ENCODE measurements around the gene ATP12A.
"Not testable (repeated sequence)": the region's sequence is repeated elsewhere in the genome, so short reads cannot be mapped to it uniquely, and the experiment has no call there.

The ATP12A gene

DNA sequence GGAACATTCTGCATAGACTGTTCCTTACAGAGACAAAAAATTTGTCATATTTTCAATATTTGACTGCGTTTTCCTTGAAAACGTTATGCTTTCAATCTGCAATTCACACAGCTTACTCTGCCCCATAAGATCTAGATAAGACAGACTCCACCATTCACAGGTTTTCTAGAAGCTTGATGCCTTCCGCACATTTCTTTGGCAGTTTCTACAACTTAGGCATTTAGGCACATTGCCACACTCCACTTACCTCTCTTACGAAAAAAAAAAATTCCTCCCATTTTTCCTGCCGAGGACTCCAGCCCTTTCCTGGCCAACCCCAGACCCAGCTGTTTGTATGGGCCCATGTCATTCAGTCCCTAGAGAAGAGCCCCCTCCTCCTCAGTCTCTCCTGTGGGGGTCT, 11.2 kb downstream of the ATP12A start:
- DNase-seq: no peak

DNA sequence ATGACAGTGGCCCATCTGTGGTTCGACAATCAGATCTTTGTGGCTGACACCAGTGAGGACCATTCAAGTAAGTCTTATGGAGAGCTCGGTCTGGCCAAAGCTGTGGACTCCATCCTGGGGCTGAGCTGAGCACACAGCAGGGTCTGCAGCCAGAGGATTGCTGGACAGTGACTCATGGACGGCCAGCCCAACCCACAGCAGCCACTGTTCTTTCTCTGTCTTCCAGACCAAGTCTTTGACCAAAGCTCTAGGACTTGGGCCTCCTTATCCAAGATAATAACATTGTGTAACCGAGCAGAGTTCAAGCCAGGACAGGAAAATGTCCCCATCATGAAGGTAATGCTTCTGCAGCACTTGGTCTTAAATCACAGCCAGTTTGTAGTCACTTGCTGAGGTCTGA, 12.4 kb downstream of the ATP12A start:
- DNase-seq: no peak

DNA sequence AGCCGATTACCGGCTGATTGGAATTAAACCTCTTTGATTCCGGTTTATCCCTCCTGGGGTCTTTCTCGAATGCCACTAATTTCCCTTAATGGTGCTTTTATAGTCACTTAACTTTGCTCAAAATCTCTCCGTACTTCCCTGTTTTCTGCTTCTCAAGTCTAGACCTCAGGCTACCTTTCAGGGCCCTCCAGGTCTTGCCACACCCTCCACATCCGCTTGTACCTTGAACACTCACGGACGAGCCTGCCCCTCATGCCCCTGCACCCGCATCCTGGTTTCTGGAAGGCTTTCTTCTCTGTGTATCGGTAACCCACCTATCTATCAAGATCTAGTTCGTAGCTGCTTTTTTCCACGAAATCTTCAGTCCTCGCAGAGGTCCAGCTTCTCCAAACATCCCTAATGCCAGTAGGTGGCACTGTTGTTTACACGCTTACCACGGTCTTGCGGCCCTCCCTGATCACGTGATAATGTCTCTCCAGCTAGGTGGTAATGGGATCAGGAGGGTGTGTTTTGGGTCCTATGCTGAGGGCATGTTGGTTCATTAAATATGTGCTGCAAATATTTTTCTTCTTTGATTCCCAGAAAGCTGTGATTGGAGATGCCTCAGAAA, 13.8 kb downstream of the ATP12A start:
- DNase-seq: peak; percentile 48

DNA sequence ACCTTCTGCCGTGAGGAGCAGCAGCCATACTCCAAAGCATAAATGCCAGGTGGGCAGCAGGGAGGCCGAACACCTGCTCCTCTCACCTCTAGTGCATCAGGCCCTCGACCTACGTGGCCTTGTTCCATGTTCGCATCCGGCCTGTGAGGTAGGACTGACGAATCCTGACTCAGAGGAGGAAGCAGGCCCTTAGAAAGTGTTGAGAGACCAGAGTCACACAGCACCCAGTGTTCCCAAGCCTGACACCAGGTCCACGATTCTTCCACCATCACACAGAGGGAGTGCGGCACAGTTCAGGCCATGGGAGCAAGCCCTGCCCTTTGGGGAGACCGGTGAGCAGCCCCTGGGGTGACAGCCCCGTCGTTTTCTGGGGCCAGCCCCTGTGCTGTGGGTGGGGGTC, 14.7 kb downstream of the ATP12A start:
- DNase-seq: no peak

DNA sequence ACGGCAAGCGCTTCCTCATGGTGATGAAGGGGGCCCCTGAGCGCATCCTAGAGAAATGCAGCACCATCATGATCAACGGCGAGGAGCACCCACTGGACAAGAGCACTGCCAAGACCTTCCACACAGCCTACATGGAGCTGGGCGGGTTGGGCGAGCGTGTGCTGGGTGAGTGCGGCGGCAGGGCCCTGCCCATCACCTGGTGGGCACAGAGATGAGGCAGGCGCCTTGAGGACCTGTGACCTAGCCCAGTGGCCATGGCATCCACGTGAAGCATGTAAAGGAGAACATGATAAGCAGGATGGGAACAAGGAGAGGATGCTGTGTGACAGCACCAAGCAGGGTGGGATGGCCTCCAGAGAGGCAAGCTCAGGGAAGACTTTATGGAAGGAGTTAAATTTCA, 18.5 kb downstream of the ATP12A start:
- DNase-seq: no peak

DNA sequence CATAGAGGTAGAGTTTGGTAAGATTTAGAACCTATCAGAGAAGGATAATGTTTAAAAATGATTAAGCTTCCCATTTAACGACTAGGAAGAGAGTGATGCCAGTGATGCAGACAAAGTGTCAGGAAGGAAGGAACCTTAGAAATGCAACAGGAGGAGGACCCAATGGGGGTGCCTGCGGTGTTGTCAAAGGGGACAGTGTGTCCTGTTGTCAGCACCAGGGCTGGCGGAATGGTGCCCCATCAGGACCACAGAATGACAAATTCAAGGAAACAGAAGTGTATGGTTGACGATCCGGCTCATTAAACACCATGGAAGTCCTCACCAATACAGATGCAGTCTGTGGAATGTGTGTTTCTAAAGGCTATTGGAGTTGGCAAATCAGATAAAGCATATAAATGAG, 19.3 kb downstream of the ATP12A start:
- DNase-seq: no peak

DNA sequence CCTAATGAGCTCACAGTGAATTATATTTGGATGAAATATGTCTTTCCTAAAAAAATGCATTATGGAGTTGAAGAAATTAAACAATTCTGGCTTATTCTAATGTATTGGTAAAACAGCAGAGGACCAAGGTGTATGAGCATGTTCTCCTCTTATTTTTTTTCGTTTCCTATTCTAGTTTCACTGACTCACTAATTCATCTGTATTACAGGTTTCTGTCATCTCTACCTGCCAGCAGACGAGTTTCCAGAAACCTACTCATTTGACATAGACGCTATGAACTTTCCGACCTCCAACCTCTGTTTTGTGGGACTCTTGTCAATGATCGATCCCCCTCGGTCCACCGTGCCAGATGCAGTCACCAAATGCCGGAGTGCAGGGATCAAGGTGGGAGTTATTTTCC, 20.3 kb downstream of the ATP12A start:
- DNase-seq: no peak

DNA sequence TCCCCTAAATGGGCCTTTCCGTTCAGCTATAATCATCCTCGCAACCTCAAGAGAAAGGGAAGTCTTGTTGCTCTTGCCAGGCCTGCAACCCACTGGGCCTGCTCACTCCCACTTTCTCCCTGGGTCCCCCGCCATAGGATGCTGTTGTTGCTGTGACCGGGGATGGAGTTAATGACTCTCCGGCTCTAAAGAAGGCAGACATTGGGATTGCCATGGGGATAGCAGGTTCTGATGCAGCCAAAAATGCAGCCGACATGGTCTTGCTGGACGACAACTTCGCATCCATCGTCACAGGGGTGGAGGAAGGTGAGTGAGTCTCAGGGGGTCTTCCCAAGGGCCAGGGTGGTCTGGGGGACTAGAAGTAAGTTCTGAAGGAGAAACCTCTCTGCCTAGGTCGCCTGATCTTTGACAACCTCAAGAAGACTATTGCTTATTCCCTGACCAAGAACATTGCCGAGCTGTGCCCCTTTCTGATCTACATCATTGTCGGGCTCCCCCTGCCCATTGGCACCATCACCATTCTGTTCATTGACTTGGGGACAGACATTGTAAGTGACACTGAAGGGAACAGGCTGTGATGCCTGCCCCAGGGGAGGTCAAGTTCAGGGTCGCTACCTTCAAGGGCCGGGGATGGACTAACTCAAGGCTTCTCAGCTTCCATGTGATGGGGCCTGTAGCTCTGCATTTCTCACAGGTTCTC, 26.8 kb downstream of the ATP12A start:
- DNase-seq: no peak

DNA sequence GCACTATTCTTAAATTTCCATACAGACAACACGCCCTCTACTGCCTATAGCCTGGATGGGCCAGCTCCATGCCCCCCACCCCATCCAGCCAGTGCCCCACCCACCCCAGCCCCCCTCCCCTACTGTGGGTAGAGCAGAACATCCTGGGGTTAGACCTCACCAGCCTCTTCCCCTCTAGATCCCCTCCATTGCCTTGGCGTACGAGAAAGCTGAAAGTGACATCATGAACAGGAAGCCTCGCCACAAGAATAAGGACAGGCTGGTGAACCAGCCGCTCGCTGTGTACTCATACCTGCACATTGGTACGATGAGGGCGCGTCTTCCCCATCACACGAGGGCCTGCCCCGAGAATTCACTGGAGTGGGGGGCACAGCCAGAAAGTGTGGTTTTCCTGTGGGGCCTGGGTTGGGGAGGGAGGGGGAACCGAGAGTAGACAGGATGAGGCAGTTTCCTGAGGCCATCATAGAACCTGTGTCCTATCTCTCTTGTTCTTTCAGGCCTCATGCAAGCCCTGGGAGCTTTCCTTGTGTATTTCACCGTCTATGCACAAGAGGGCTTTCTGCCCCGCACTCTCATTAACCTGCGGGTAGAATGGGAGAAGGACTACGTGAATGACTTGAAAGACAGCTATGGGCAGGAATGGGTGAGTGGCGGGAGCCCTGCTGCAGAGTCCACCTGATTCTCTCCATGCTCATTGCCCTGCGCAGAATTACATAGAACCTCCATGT, 29.1 kb downstream of the ATP12A start:
- no peak for DNase-seq

DNA sequence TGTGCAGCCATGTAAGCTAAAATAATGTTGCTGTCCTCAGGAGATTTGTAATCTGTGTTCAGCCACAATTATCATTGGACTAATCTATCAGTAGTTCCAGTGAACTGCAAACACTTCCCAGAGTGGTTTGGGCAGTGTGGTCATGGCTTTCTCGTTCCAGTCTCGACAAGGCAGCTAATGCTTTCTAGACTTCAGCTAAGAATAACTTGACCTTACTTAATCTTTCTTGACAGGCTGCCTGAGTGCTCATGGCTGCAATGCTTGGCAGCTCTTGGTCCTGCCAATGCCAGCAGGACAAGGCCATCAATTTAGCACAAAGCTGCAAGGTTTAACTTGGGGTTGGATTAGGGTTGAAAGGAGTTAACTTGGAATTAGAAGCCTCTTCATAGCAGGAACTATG, 32.8 kb downstream of the ATP12A start:
- no peak for DNase-seq

DNA sequence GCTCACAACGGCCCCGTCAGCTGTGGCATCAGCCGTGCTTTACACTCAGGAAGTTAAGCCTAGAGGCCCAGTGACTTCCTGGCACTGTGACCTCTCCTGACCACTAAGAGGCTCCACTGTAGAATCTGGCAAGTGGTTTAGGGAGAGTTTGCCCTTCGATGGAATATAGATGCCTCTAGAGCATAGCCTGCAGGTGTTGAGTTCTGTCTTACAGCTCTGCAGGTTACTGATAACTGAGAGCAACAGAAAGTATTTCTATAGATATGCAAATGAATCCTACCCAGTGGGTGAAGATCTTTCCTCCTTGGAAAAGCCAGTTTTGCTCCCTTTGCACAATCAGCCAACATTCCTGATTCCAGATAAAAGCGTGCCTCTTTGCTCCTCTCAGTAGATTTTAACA, 35.8 kb downstream of the ATP12A start:
- no peak for DNase-seq

DNA sequence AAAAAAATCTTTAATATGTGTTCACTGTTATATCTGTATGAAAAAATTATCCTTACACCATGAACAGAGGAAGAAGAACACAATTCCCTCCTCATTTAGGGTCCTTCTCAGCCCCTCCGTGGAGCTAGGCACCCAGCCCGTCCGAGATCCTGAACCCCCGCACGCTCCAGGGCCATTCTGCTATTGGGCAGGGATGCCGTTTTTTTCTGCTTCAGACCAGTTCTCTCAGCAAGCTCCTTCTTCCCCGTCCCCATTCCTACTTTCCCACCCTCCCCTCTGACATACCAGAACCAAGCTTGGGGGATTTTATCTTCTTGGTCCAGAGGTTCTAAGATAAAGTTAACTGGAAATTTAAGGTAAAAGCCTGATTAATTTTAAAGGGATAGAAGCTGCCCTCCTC, 36.2 kb downstream of the ATP12A start:
- DNase-seq: no peak

DNA sequence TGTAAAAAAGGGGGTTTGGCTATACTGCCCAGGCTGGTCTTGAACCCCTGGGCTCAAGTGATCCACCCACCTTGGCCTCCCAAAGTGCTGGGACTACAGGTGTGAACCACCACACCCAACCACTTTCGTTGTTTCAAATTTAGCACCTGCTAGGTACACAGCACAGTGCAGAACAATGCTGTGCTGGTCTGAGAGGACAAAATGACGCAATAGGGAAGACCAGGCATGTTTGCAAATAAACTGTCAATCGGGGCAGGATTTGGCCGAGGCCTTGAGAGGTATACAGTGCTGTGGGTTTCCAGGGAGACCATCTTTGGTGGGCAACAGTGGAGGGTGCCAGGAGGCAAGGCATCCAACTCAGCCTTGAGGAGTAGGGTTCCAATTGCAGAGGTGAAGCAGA, 37.0 kb downstream of the ATP12A start:
- DNase-seq: no peak

DNA sequence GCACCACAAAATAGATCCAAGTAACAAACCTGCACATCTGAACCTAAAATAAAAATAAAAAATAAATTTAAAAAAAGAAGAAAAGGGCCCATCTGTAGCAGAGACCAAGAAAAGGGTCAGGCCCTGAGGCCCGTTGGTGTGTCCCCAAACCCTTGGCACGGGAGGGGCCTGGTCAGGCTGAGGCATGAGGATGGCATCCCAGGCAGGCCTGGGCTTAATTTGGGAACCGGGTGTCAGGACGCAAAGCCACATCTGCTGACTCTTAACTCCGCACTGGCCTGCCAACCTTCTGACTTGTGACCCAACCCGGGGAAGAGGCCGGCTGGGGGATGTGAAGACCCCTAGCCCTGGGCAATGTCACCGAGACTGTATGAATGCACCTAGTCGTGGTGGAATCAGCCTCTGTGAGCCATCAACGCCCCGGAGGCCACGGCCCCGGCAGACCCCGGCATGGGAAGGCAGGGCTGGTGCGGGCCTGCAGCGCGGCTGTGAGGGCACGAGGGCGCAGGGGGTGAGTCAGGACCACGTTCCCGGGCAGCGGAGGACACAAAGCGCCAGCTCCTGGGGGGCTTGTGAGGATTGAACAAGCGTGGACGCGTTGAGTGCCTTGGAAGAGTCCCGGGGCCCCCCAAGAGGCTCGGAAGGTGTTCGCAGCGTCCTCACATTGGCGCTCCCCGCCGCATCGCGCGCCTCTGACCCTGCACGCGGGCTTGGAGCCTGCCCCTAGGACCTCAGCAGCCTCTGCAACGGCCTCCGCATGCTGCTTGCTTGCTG, 38.2 kb downstream of the ATP12A start:
- DNase-seq: no peak

DNA sequence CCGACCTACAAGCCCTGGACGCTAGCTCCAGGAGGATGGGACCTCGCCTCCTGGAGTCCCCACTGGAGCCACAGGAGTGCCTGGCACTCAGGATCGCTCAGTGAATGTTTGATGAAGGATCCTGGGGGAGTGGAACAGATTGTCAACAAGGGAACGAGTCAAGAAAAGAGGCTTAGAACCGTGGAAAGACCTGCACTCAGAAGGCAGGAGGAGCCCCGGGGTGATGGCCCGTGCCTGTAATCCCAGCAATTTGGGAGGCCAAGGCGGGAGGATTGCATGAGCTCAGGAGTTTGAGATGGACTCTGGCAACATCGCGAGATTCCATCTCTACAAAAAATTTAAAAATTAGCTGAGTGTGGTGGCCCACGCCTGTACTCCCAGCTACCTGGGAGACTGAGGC, 38.9 kb downstream of the ATP12A start:
- DNase-seq: no peak

DNA sequence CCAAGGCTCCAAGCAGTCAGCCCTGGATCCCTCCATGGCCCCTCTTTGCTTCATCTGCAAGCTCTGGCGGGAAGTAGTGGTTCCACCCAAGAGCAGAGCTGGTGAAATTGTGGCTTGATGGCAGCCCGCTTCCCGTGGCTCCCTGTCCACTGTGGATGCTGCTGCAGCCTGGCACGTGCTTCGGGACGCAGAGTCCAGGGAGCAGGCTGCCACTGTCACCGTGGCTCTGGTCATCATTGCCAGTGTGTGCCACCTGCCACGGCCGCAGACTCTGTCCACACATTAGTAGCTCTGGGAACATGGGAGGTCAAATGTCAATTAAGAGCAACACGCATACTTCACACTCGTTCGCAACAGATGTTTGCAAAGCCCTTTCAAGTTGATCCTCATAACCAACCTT, 43.0 kb downstream of the ATP12A start:
- no peak for DNase-seq

DNA sequence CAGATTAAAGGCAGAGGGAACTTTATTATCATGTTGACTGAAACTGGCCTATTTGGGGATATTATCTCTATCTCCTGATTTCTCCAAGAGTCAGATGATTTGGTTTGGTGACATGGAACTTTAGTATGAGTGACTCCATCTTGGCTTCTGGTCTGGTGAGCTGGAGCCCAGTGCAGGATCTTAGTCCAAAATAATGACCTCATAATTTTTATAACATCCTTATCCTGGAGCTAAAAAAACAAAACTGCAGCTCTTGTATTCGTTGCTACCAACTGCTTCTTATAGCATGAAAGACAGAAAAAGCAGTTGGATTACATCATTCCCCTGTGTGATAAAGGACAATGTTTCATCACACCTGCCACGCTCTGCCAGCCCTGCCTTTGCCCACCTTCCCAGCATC, 44.5 kb downstream of the ATP12A start:
- DNase-seq: no peak

DNA sequence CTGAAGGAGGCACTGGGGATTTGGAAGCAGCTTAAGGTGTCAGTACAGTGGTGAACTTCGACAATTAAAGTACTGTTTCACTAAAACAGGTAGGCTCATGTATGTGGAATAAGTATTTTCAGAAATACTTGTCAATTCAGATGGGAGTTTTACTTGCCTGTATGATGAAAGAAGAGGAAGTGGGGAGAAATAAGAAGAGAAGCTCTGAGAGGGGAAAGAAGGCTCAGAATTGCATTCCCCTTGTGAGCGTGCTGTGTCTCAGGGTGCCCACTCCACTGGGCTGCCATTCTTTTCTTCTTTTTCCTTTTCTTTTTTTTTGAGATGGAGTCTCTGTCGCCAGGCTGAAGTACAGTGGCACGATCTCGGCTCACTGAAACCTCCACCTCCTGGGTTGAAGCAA, 45.2 kb downstream of the ATP12A start:
- DNase-seq: no peak

DNA sequence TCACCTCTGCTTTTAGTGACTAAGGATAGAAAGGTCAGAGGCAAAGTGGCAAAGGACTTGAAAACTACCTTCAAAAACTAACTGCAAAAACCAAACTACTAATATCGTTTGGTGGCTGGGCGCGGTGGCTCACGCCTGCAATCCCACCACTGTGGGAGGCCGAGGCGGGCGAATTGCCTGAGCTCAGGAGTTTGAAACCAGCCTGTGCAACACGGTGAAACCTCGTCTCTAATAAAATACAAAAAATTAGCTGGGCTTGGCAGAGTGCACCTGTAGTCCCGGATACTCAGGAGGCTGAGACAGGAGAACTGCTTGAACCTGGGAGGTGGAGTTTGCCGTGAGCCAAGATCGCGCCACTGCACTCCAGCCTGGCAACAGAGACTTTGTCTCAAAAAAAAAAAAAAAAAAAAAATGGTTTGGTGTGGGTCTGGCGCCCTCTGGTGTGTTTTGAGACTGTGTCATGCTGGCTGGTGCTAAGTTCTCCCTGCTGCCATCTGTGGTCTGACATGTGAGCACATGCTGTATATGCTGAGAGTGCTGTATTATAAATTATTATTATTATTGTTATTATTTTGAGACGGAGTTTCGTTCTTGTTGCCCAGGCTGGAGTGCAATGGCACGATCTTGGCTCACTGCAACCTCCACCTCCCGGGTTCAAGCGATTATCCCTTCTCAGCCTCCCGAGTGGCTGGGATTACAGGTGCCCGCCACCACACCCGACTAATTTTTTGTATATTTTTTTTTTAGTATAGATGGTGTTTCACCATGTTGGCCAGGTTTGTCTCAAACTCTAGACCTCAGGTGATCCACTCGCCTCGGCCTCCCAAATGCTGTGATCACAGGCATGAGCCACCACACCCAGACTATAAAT, 47.8 kb downstream of the ATP12A start:
- peak; percentile 68 for DNase-seq

DNA sequence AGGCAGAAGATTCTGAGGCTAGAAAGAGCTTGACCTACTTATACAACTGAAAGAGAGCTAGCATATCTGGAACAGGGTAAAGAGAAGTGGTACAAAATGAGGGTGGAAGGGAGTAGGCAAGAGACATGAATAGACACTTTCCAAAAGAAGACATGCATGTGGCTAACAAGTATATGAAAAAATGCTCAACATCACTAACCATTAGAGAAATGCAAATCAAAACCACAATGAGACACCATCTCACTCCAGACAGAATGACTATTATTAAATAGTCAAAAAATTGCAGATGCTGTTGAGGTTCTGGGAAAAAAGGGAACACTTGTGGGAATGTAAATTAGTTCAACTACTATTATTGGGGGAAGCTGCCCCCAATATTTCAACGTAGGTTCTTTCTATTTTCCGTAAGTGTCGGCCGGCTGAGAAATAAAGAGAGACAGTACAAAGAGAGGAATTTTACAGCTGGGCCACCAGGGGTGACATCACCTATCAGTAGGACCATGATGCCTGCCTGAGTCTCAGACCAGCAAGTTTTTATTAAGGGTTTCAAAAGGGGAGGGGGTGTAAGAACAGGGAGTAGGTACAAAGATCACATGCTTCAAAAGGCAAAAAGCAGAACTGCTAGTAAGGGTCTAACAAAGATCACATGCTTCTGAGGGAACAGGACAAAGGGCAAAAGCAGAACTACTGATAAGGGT, 50.8 kb downstream of the ATP12A start:
- DNase-seq: not testable (repeated sequence)

DNA sequence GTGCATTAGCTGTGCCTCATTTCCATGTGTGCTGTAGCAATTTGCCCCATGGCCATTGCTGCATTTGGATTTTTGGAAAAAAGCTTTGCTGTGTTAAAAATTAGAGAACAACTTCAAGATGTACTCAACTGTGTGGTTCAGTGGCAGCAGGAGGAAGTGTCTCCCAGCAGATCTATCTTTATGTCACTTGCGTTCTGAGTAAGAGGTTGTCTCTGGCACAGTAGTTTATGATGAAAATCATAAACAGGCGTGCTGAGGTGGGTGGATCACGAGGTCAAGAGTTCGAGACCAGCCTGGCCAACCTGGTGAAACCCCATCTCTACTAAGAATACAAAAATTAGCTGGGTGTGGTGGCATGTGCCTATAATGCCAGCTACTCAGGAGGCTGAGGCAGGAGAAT, 54.7 kb downstream of the ATP12A start:
- no peak for DNase-seq

DNA sequence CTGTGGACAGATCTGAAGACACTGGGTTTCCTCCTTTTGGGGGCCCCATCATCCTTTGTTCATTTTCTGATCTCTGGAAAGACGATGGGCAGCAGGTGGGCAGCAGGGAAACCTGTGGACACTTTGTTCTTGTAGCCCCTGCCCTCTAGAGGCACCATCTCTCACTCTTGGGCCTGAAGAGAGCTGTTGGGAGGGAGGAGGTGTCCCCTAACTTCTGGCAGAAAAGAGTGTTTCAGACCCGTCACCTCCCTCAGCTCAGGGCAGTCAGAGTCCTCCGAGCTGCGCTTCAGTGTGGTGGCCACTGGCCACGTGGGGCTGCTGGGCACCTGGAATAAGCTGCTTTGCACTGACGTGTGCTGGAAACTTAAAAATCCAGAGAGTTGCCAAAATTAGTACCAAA, 56.8 kb downstream of the ATP12A start:
- no peak for DNase-seq

Measured in right hindlimb (tissue), 1 donor.